Fibroblast of pulmonary artery (primary cell): ENCODE data around the gene OBSL1.

ENCODE experiments used
- DNase-seq: peaks from one replicate; pipeline ENCODE4 v3.0.0-alpha.2; 2010; ENCODE audit warnings: low read depth
- H3K4me3 ChIP-seq: replicated peaks from 2 replicates; pipeline ENCODE4 v1.5.1; 2011; ENCODE audit warnings: low read depth, mild to moderate bottlenecking, control low read depth, low read length, moderate library complexity
- TF ChIP-seq, protein P1 (sequence below): IDR thresholded peaks from 2 replicates; pipeline ENCODE4 v1.5.1; 2011; ENCODE audit warnings: mild to moderate bottlenecking, control low read depth, low read length, inconsistent platforms; ENCODE audit errors: missing control alignments

OBSL1 gene

DNA sequence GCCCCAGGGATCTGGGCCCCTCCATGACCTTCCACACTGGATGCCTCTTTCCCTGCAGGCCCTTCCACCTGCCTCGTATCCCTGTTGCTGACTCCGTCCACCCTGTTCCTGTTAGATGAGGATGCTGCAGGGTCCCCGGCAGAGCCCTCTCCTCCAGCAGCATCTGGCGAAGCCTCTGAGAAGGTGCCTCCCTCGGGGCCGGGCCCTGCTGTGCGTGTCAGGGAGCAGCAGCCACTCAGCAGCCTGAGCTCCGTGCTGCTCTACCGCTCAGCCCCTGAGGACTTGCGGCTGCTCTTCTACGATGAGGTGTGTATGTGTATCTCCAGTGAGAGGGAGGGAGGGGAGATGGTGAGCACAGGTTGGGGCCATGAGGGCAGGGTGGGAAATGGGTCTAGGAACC, 43.7 kb upstream of the OBSL1 start:
- no peak for DNase-seq
- H3K4me3 ChIP-seq: no peak overlapping the region
- TF ChIP-seq, protein P1, sequence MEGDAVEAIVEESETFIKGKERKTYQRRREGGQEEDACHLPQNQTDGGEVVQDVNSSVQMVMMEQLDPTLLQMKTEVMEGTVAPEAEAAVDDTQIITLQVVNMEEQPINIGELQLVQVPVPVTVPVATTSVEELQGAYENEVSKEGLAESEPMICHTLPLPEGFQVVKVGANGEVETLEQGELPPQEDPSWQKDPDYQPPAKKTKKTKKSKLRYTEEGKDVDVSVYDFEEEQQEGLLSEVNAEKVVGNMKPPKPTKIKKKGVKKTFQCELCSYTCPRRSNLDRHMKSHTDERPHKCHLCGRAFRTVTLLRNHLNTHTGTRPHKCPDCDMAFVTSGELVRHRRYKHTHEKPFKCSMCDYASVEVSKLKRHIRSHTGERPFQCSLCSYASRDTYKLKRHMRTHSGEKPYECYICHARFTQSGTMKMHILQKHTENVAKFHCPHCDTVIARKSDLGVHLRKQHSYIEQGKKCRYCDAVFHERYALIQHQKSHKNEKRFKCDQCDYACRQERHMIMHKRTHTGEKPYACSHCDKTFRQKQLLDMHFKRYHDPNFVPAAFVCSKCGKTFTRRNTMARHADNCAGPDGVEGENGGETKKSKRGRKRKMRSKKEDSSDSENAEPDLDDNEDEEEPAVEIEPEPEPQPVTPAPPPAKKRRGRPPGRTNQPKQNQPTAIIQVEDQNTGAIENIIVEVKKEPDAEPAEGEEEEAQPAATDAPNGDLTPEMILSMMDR: no peak

DNA sequence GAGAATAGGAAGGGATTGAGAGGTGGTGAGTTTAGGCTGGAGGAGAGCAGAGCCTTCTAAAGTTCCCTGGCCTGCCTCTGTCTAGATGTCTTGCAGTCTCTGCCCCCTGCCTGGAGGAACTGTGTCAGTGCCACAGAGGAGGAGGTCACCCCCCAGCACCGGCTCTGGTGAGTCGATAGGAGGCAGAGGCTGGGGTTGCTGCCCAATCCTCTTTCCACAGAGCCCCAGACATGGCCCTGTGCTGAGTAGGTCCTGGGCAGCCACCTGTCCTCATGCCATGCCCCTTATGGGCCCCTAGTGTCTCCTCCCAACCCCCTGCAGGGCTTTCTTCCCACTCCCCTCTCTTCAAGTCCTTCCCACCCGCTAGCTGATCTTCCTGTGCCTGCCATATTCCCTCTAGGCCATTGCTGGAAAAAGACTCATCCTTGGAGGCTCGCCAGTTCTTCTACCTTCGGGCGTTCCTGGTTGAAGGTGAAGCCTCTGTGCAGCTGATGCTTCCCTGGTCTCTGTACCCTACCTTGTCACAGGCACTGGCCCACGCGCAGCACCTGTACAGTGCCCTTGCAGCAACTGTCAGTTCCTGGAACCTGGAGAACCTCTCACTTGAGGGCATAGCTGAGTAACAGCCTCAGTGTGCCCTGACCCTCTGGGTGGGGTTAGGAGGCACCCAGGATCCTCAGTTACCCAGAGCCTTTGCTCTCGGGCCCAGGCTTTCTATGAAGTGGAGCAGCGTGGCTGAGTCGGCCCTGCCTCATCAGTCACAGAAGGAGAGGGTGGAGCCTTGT, 42.9 kb upstream of the OBSL1 start:
- TF ChIP-seq, protein P1: no peak
- DNase-seq: no peak
- no peak overlapping the region for H3K4me3 ChIP-seq

DNA sequence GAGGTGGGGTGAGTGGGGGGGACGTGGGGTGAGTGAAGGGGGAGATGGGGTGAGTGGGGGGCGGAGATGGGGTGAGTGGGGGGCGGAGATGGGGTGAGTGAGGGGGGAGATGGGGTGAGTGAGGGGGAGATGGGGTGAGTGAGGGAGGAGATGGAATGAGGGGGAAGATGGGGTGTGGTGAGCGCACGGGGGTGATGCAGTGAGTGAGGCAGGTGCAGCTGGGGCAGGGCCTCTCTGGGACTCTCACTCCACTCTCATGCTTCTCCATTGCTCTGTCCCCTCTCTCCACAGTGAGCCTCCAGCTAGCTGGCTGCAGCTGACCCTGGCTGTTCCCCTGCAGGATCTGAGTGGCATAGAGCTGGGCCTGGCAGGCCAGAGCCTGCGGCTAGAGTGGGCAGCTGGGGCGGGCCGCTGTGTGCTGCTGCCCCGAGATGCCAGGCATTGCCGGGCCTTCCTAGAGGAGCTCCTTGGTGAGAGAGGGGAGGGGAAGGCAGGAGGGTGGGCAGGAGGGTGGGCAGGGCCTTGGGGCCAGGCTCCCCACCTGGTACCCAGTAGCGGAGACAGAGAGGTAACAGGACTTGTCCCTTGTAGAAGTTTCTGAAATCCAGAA, 42.2 kb upstream of the OBSL1 start:
- TF ChIP-seq, protein P1: no peak
- no peak for DNase-seq
- no peak overlapping the region for H3K4me3 ChIP-seq

DNA sequence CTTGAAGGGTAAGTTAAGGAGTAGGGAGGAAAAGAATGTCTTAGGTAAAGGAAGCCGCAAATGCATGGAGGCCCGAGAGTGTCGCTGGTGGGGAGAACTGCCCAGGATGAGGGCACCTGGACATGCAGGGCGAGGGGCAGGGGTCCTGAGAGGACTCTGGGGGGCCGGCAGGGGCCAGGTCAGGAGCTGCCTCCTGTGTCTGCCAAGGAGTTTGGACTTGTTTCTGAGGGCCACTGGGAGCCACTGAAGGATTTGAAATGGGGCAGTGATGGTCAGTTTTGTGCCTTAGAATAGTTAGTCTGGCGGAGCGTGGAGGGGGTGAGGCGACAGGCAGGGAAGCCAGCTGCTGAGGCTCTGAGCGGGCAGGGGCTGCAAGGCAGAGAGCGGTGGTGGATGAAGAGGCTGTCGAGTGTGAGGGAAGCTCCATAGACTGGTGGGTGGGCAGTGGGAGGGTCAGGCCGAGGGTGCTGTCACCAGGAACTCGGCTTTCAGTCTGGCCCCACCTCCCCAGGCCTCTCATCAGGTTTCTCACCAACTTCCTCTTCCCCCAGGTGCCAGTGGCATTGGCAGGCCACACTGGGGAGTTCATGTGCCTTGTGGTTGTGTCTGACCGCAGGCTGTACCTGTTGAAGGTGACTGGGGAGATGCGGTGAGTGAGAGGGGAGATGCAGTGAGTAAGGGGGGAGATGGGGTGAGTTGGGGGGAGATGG, 41.4 kb upstream of the OBSL1 start:
- H3K4me3 ChIP-seq: no peak overlapping the region
- no peak for DNase-seq
- TF ChIP-seq, protein P1: no peak

DNA sequence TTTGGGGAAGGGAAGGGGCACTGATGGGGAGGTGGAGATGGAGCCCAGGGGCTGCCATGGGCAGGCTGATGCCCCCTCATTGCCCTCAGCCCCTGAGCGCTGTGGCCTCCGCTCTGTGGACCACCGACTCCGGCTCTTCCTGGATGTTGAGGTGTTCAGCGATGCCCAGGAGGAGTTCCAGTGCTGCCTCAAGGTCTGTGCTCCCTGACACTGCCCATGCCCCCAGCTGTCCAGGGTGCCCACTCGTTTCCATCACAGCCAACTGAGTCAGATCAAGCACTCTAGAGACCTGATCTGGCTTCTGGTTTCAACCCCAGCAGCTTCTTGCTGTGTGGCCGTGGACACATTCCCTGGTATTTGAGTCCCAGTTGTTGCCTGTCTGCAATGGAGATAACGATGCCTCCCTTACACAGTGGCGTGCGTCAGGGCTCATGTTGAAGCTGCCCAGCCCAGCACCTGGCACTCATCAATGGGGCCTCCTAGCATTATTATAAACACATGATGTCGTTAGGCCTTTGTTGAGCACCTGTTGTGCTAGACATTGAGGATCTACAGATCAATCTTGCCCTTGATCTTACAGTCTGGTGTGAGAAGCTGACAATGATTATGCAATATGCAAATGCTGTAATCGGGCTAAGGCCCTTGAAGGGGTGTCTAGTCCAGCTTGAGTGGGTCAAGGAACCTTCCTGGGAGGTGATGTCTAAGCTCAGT, 40.7 kb upstream of the OBSL1 start:
- no peak for DNase-seq
- TF ChIP-seq, protein P1: no peak
- no peak overlapping the region for H3K4me3 ChIP-seq

DNA sequence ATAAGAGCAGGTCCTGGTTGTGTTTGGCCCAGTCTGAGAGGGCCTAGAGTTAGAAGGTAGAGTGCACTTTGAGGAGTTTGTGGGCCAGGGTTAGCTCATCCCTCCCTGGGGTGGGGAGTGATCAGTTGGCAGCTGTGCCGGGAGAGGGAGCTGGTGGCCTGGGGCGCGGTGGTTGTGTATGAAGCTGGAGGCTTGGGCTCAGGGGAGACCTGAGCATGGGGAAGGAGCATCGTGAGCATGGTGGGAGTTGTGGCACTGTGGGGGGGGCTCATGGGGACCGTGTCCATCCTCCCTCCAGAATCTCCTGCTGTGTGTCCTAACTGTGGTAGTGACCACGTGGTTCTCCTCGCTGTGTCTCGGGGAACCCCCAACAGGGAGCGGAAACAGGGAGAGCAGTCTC, 40.0 kb upstream of the OBSL1 start:
- TF ChIP-seq, protein P1: no peak

More for the DNA sequence above, 40.0 kb upstream of the OBSL1 start:
- no peak for DNase-seq
- H3K4me3 ChIP-seq: no peak overlapping the region
